Activated T-helper 1 cell treated with anti-CD3 and anti-CD28 coated beads, Interleukin-2, amount 50 U/mL, for 16 hours (primary cell): ENCODE data around the gene TP53TG3B.
"Not testable (repeated sequence)": the region's sequence is repeated elsewhere in the genome, so short reads cannot be mapped to it uniquely, and the experiment has no call there.

Experiments used
- DNase-seq, 2 donors: peaks; one replicate each; pipeline ENCODE4 v3.0.0-alpha.2; 2020; ENCODE audit warnings: low read depth in 1 of 2, low spot score in 1 of 2

Gene TP53TG3B

GRCh38 chr16:33360541-33360940, at the start of gene TP53TG3B:
Gene TP53TG3B (plus strand): TSS chr16:33360841. CDS start chr16:33360909, 68 bp downstream.
- not testable (repeated sequence) for DNase-seq

DNA sequence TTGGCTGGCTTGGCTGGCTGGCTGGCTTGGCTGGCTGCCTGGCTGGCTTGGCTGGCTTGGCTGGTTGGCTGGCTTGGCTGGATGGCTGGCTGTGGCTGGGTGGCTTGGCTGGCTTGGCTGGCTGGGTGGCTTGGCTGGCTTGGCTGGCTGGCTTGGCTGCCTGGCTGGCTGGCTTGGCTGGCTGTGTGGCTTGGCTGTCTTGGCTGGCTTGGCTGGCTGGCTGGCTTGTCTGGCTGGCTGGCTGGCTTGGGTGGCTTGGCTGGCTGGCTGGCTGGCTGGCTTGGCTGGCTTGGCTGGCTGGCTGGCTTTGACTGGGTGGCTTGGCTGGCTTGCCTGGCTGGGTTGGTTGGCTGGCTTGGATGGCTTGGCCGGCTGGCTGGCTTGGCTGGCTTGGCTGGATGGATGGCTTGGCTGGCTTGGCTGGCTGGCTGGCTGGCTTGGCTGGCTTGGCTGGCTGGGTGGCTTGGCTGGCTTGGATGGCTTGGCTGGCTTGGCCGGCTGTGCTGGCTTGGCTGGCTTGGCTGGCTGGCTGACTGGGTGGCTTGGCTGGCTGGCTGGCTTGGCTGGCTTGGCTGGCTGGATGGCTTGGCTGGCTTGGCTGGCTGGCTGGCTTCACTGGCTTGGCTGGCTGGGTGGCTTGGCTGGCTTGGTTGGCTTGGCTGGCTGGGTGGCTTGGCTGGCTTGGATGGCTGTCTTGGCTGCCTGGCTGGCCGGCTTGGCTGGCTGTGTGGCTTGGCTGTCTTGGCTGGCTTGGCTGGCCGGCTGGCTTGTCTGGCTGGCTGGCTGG, 24.2 kb upstream of the TP53TG3B start:
- peak in 1 of 2 donors; percentile 54 for DNase-seq

DNA sequence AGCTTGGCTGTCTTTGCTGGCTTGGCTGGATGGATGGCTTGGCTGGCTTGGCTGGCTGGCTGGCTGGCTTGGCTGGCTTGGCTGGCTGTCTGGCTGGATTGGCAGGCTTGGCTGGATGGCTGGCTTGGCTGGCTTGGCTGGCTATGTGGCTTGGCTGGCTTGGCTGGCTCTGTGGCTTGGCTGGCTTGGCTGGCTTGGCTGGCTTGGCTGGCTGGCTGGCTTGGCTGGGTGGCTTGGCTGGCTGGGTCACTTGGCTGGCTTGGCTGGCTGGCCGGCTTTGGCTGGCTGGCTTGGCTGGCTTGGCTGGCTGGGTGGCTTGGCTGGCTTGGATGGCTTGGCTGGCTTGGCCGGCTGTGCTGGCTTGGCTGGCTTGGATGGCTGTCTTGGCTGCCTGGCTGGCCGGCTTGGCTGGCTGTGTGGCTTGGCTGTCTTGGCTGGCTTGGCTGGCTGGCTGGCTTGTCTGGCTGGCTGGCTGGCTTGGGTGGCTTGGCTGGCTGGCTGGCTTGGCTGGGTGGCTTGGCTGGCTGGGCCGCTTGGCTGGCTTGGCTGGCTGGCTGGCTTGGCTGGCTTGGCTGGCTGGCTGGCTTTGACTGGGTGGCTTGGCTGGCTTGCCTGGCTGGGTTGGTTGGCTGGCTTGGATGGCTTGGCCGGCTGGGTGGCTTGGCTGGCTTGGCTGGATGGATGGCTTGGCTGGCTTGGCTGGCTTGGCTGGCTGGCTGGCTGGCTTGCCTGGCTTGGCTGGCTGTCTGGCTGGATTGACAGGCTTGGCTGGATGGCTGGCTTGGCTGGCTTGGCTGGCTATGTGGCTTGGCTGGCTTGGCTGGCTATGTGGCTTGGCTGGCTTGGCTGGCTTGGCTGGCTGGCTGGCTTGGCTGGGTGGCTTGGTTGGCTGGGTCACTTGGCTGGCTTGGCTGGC, 22.8 kb upstream of the TP53TG3B start:
- DNase-seq, result peak in 1 of 2 donors; percentile 32

GRCh38 chr16:33338543-33338951, 22.1 kb upstream of the TP53TG3B start:
- DNase-seq, result peak in 1 of 2 donors; percentile 11

DNA sequence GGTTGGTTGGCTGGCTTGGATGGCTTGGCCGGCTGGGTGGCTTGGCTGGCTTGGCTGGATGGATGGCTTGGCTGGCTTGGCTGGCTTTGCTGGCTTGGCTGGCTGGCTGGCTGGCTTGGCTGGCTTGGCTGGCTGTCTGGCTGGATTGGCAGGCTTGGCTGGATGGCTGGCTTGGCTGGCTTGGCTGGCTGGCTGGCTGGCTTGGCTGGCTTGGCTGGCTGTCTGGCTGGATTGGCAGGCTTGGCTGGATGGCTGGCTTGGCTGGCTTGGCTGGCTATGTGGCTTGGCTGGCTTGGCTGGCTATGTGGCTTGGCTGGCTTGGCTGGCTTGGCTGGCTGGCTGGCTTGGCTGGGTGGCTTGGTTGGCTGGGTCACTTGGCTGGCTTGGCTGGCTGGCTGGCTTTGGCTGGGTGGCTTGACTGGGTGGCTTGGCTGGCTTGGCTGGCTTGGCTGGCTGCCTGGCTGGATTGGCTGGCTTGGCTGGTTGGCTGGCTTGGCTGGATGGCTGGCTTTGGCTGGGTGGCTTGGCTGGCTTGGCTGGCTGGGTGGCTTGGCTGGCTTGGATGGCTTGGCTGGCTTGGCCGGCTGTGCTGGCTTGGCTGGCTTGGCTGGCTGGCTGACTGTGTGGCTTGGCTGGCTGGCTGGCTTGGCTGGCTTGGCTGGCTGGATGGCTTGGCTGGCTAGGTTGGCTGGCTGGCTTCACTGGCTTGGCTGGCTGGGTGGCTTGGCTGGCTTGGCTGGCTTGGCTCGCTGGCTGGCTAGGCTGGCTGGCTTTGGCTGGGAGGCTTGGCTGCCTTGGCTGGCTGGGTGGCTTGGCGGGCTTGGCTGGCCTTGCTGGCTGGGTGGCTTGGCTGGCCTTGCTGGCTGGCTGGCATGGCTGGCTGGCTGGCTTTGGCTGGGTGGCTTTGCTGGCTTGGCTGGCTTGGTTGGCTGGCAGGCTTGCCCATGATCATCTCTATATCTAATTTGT, 21.3 kb upstream of the TP53TG3B start:
- peak in 1 of 2 donors; percentile 50 for DNase-seq
